Karpas-422 (cell line): Measurements from ENCODE around the gene PLEKHF1. TPM values are rescaled to one million over a fixed set of nuclear protein-coding genes. Genes with fewer than 3 reads are reported as not detected.
"Not testable (repeated sequence)": the region's sequence is repeated elsewhere in the genome, so short reads cannot be mapped to it uniquely, and the experiment has no call there.

Source experiments
- DNase-seq: peaks from one replicate; pipeline ENCODE4 v3.0.0-alpha.2; 2015
- H2AFZ ChIP-seq: fragments of 200-600 bp; sonication (generic); 2 replicates; pipeline ENCODE4 v1.6.1; 2014; ENCODE audit warnings: antibody characterized with exemption, low read length, mixed read lengths
- H3K27ac ChIP-seq: fragments of 200-600 bp; sonication (generic); 2 replicates; pipeline ENCODE4 v1.5.1; 2014; ENCODE audit warnings: mild to moderate bottlenecking, low read length, moderate library complexity
- H3K27me3 ChIP-seq: fragments of 200-600 bp; sonication (generic); 2 replicates; pipeline ENCODE4 v1.6.1; 2014; ENCODE audit warnings: low read length, mixed read lengths
- H3K36me3 ChIP-seq: fragments of 200-600 bp; sonication (generic); 2 replicates; pipeline ENCODE4 v1.6.1; 2014; ENCODE audit warnings: low read length, mixed read lengths; ENCODE audit not compliant: insufficient read depth
- H3K4me1 ChIP-seq: fragments of 200-600 bp; sonication (generic); 2 replicates; pipeline ENCODE4 v1.6.1; 2014; ENCODE audit warnings: mild to moderate bottlenecking, low read length, mixed read lengths
- H3K4me2 ChIP-seq: fragments of 200-600 bp; sonication (generic); 2 replicates; pipeline ENCODE4 v1.6.1; 2014; ENCODE audit warnings: low read length, low read depth, mild to moderate bottlenecking; ENCODE audit not compliant: poor library complexity, severe bottlenecking
- H3K4me3 ChIP-seq: fragments of 200-600 bp; sonication (generic); 2 replicates; pipeline ENCODE4 v1.5.1; 2014; ENCODE audit warnings: mild to moderate bottlenecking, antibody characterized with exemption, low read length, mixed read lengths
- H3K79me2 ChIP-seq: fragments of 200-600 bp; sonication (generic); 2 replicates; pipeline ENCODE4 v1.6.1; 2014; ENCODE audit warnings: mild to moderate bottlenecking, low read length, mixed read lengths
- H3K9ac ChIP-seq: fragments of 200-600 bp; sonication (generic); 2 replicates; pipeline ENCODE4 v1.6.0; 2014; ENCODE audit warnings: low read length
- H3K9me2 ChIP-seq: fragments of 200-600 bp; sonication (generic), shearing (Covaris generic); replicated peaks from 2 replicates; pipeline ENCODE4 v1.6.0; 2014; ENCODE audit warnings: mild to moderate bottlenecking, low read length, moderate library complexity; ENCODE audit not compliant: insufficient read depth
- H3K9me3 ChIP-seq: fragments of 300-700, 200-600 bp; sonication (generic); 2 replicates; pipeline ENCODE4 v1.6.1; 2014; ENCODE audit warnings: low read length, mixed read lengths
- H4K20me1 ChIP-seq: fragments of 200-600 bp; sonication (generic); 2 replicates; pipeline ENCODE4 v1.6.1; 2014; ENCODE audit warnings: mild to moderate bottlenecking, antibody characterized with exemption, low read length, low read depth; ENCODE audit not compliant: insufficient read depth
- total RNA-seq: library from RNA; depleted of rRNA; stranded (reverse); fragments of >200 nt; shearing (Covaris generic); gene quantifications from 2 replicates; pipeline ENCODE4 v1.2.3, GENCODE V29; 2014; ENCODE audit warnings: low replicate concordance

Gene PLEKHF1
- total RNA-seq, 1 experiment from 2014 or later, result not detected

GRCh38 chr19:29702963-29703320, 37.7 kb downstream of the PLEKHF1 start:
- H3K4me1 ChIP-seq, result no peaks in the 10 kb centered on the region
- no peak for DNase-seq
- no peak overlapping the region for H2AFZ ChIP-seq
- H3K36me3 ChIP-seq, result no peaks in the 10 kb centered on the region
- H3K79me2 ChIP-seq, result no peaks in the 10 kb centered on the region
- no peak overlapping the region for H3K27ac ChIP-seq
- no peaks in the 10 kb centered on the region for H3K9me3 ChIP-seq
- no peaks in the 10 kb centered on the region for H3K9me2 ChIP-seq
- H3K27me3 ChIP-seq, result no peaks in the 10 kb centered on the region
- H4K20me1 ChIP-seq, result no peaks in the 10 kb centered on the region
- no peak overlapping the region for H3K4me2 ChIP-seq
- H3K4me3 ChIP-seq, result no peak overlapping the region
- no peak overlapping the region for H3K9ac ChIP-seq

- H3K36me3 ChIP-seq, result no peaks in the 10 kb centered on the region
- DNase-seq, result no peak
- no peak overlapping the region for H3K4me2 ChIP-seq
- no peaks in the 10 kb centered on the region for H3K9me2 ChIP-seq
- no peaks in the 10 kb centered on the region for H3K9me3 ChIP-seq
- H3K27ac ChIP-seq, result no peak overlapping the region
- 0 out of 2 replicates have a peak, but pooled peaks cover 3% of the 10 kb centered on the region for H4K20me1 ChIP-seq
- no peaks in the 10 kb centered on the region for H3K27me3 ChIP-seq
- H2AFZ ChIP-seq, result no peak overlapping the region
- H3K9ac ChIP-seq, result no peak overlapping the region
- no peak overlapping the region for H3K4me3 ChIP-seq
- peaks cover 11% of the 10 kb centered on the region for H3K79me2 ChIP-seq
- H3K4me1 ChIP-seq, result no peaks in the 10 kb centered on the region
Measured at GRCh38 chr19:29704562-29705558, 39.6 kb downstream of the PLEKHF1 start.

- Histone ChIP-seq H2AFZ (no peak overlapping the region), H4K20me1 (0 out of 2 replicates have a peak, but pooled peaks cover 3% of the 10 kb centered on the region), H3K9me3 (no peaks in the 10 kb centered on the region), H3K9me2 (no peaks in the 10 kb centered on the region), H3K27ac (no peak overlapping the region), H3K79me2 (peaks cover 19% of the 10 kb centered on the region), H3K27me3 (no peaks in the 10 kb centered on the region), H3K4me3 (no peak overlapping the region), H3K9ac (no peak overlapping the region), H3K4me2 (no peak overlapping the region), H3K4me1 (no peaks in the 10 kb centered on the region), H3K36me3 (no peaks in the 10 kb centered on the region)
- DNase-seq, result no peak
Measured at GRCh38 chr19:29705706-29706105, 40.4 kb downstream of the PLEKHF1 start.

GRCh38 chr19:29706635-29707034, 41.4 kb downstream of the PLEKHF1 start:
- H4K20me1 ChIP-seq, result 0 out of 2 replicates have a peak, but pooled peaks cover 3% of the 10 kb centered on the region
- H3K4me3 ChIP-seq, result no peak overlapping the region
- H3K9me3 ChIP-seq, result no peaks in the 10 kb centered on the region
- H3K4me1 ChIP-seq, result no peaks in the 10 kb centered on the region
- H2AFZ ChIP-seq, result no peak overlapping the region
- H3K9me2 ChIP-seq, result no peaks in the 10 kb centered on the region
- DNase-seq, result no peak
- no peak overlapping the region for H3K27ac ChIP-seq
- no peak overlapping the region for H3K4me2 ChIP-seq
- H3K9ac ChIP-seq, result no peak overlapping the region
- H3K27me3 ChIP-seq, result no peaks in the 10 kb centered on the region
- peaks cover 25% of the 10 kb centered on the region for H3K79me2 ChIP-seq
- H3K36me3 ChIP-seq, result no peaks in the 10 kb centered on the region

GRCh38 chr19:29708554-29709439, 43.5 kb downstream of the PLEKHF1 start:
- no peak for DNase-seq
- no peaks in the 10 kb centered on the region for H3K36me3 ChIP-seq
- no peak overlapping the region for H3K9ac ChIP-seq
- H3K4me2 ChIP-seq, result no peak overlapping the region
- peaks cover 44% of the 10 kb centered on the region for H3K79me2 ChIP-seq
- no peak overlapping the region for H3K4me3 ChIP-seq
- no peaks in the 10 kb centered on the region for H3K9me3 ChIP-seq
- H4K20me1 ChIP-seq, result 0 out of 2 replicates have a peak, but pooled peaks cover 3% of the 10 kb centered on the region
- no peak overlapping the region for H2AFZ ChIP-seq
- H3K9me2 ChIP-seq, result no peaks in the 10 kb centered on the region
- no peaks in the 10 kb centered on the region for H3K27me3 ChIP-seq
- H3K4me1 ChIP-seq, result peaks cover 8% of the 10 kb centered on the region
- no peak overlapping the region for H3K27ac ChIP-seq

GRCh38 chr19:29709440-29709798, 44.2 kb downstream of the PLEKHF1 start:
- DNase-seq, H3K4me2 ChIP-seq, H3K4me3 ChIP-seq, H3K36me3 ChIP-seq, H2AFZ ChIP-seq, H3K9me2 ChIP-seq, H3K27me3 ChIP-seq, H3K27ac ChIP-seq, H3K9ac ChIP-seq, H3K9me3 ChIP-seq, H4K20me1 ChIP-seq: not testable (repeated sequence)
- Histone ChIP-seq H3K79me2 (peaks cover 50% of the 10 kb centered on the region), H3K4me1 (peaks cover 14% of the 10 kb centered on the region)

GRCh38 chr19:29711584-29712132, 46.4 kb downstream of the PLEKHF1 start:
- peaks cover 67% of the 10 kb centered on the region for H3K79me2 ChIP-seq
- H3K27ac ChIP-seq, result no peak overlapping the region
- H3K36me3 ChIP-seq, result no peaks in the 10 kb centered on the region
- DNase-seq, result no peak
- H3K9ac ChIP-seq, result no peak overlapping the region
- H3K4me1 ChIP-seq, result peaks cover 23% of the 10 kb centered on the region
- no peak overlapping the region for H2AFZ ChIP-seq
- 0 out of 2 replicates have a peak, but pooled peaks cover 3% of the 10 kb centered on the region for H4K20me1 ChIP-seq
- no peaks in the 10 kb centered on the region for H3K9me3 ChIP-seq
- H3K27me3 ChIP-seq, result no peaks in the 10 kb centered on the region
- no peaks in the 10 kb centered on the region for H3K9me2 ChIP-seq
- no peak overlapping the region for H3K4me2 ChIP-seq
- no peak overlapping the region for H3K4me3 ChIP-seq
